Caco-2 (cell line): Measurements from ENCODE around the gene RGS7. TPM values are rescaled to one million over a fixed set of nuclear protein-coding genes. Genes with fewer than 3 reads are reported as not detected.

ENCODE experiments used
- BruUV-seq: library from RNA; stranded (reverse); fragments of 400-500 nt; replicated peaks from 2 replicates; lab custom pipeline; 2021; lab: Mats Ljungman, UMichigan
- CTCF ChIA-PET: fragments of 300-600 bp; sonication (Branson Sonifier 250); formaldehyde crosslinking; loops from one replicate; lab custom pipeline; 2022; ENCODE audit warnings: antibody characterized with exemption; lab: Charles Lee
- POLR2A ChIA-PET: fragments of 300-600 bp; sonication (Branson Sonifier 250); formaldehyde crosslinking; loops from one replicate; lab custom pipeline; 2022; ENCODE audit warnings: antibody characterized with exemption; lab: Charles Lee
- DNase-seq, 2 experiments: peaks; one replicate each; pipeline versions ENCODE4 v3.0.0 to v3.0.0-alpha.2; 2020 to 2022
- H3K27me3 ChIP-seq: replicated peaks from 2 replicates; pipeline ENCODE4 v1.6.0; 2011; ENCODE audit warnings: low read length; ENCODE audit not compliant: control insufficient read depth, insufficient read depth
- H3K36me3 ChIP-seq: 2 replicates; pipeline ENCODE4 v1.5.1; 2011; ENCODE audit warnings: low read length; ENCODE audit not compliant: control insufficient read depth, insufficient read depth
- H3K4me1 ChIP-seq: fragments of 250-450 bp; sonication (Bioruptor Pico); 2 replicates; pipeline ENCODE4 v1.5.1; 2020; ENCODE audit warnings: mild to moderate bottlenecking
- H3K4me3 ChIP-seq: 2 replicates; pipeline ENCODE4 v1.5.1; 2011; ENCODE audit warnings: low read depth, mild to moderate bottlenecking, control low read depth, low read length
- H3K9me3 ChIP-seq: fragments of 250-450 bp; sonication (Bioruptor Pico); 2 replicates; pipeline ENCODE4 v1.5.1; 2020; ENCODE audit warnings: mild to moderate bottlenecking, moderate library complexity
- H3K27ac Mint-ChIP-seq: one replicate; pipeline ENCODE4 v1.8.0; 2022; ENCODE audit warnings: mixed read lengths; ENCODE audit not compliant: unreplicated experiment
- H3K27me3 Mint-ChIP-seq: one replicate; pipeline ENCODE4 v1.8.0; 2022; ENCODE audit warnings: mixed read lengths; ENCODE audit not compliant: insufficient read depth, unreplicated experiment
- H3K36me3 Mint-ChIP-seq: one replicate; pipeline ENCODE4 v1.8.0; 2022; ENCODE audit warnings: mild to moderate bottlenecking, mixed read lengths; ENCODE audit not compliant: insufficient read depth, unreplicated experiment
- H3K4me1 Mint-ChIP-seq: one replicate; pipeline ENCODE4 v1.8.0; 2022; ENCODE audit warnings: low read depth, mixed read lengths; ENCODE audit not compliant: unreplicated experiment
- H3K4me3 Mint-ChIP-seq: one replicate; pipeline ENCODE4 v1.8.0; 2022; ENCODE audit warnings: mild to moderate bottlenecking, moderate library complexity, mixed read lengths; ENCODE audit not compliant: unreplicated experiment
- H3K9me3 Mint-ChIP-seq: one replicate; pipeline ENCODE4 v1.8.0; 2022; ENCODE audit warnings: mixed read lengths; ENCODE audit not compliant: unreplicated experiment
- CTCF ChIP-seq, 2 experiments: fragments of 200-600 bp in 1 of 2; IDR thresholded peaks; 1 replicate in 1 of 2; 2 replicates in 1 of 2; pipeline versions ENCODE4 v1.5.1 to v1.8.0; 2011 to 2022; ENCODE audit warnings: antibody characterized with exemption in 1 of 2, control low read depth in 1 of 2, inconsistent platforms in 1 of 2, low read depth in 1 of 2, low read length in 1 of 2, mild to moderate bottlenecking in 1 of 2, moderate library complexity in 1 of 2; ENCODE audit not compliant: insufficient read depth in 1 of 2, severe bottlenecking in 1 of 2, unreplicated experiment in 1 of 2
- intact Hi-C: fragments of 100-400 bp; cut with micrococcal nuclease; formaldehyde crosslinking; loops from one replicate; pipeline ENCODE4 v1.10.0; 2022; ENCODE audit not compliant: unreplicated experiment
- total RNA-seq: library from RNA; stranded (reverse); gene quantifications from 2 replicates; pipeline ENCODE4 v1.2.3, GENCODE V29; 2022

Gene RGS7
- total RNA-seq, 1 experiment from 2014 or later, result not detected

- Histone ChIP-seq H3K27me3 (no peaks in the 10 kb centered on the region), H3K4me3 (no peak overlapping the region), H3K36me3 (no peaks in the 10 kb centered on the region), H3K9me3 (no peaks in the 10 kb centered on the region; the same call in 1 of the 2 replicates), H3K4me1 (no peaks in the 10 kb centered on the region)
- DNase-seq, result no peak
- H3K27me3 Mint-ChIP-seq, result no peaks in the 10 kb centered on the region
- ChIA-PET POLR2A (no interaction called here), CTCF (no interaction called here)
- intact Hi-C loops, result no loop called here
- BruUV-seq, result no TSS peak
- no peak overlapping the region for H3K27ac Mint-ChIP-seq
- H3K9me3 Mint-ChIP-seq, result no peaks in the 10 kb centered on the region
- no peaks in the 10 kb centered on the region for H3K36me3 Mint-ChIP-seq
- H3K4me3 Mint-ChIP-seq, result no peak overlapping the region
- no peak for TF ChIP-seq CTCF (IDR thresholded peaks at IDR 0.05; ENCODE audit: insufficient read depth in 1 of 2, low read depth in 1 of 2, low read length in 1 of 2, severe bottlenecking in 1 of 2, unreplicated experiment in 1 of 2)
- H3K4me1 Mint-ChIP-seq, result no peaks in the 10 kb centered on the region
These were observed 426.0 kb downstream of the RGS7 start for GRCh38 chr1:240931031-240931430.

DNA sequence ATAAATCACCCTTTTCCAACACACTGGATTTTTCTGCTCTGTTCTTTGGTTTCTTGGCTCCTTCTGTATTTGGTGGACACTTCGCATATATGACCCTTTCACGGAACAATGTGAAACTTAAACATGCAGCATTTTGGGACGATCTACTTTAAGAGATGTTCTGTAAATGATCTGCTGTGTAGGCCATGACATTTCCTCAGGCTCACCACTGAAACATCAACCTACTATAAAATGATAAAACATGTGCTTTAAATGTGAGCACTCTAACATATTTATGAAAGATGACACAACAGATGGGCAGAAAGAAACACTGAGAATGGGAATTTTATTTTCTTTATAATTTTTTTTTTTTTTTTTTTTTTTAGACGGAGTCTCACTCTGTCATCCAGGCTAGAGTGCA lies 428.7 kb downstream of the RGS7 start:
- Mint-ChIP-seq H3K9me3 (no peaks in the 10 kb centered on the region), H3K27me3 (no peaks in the 10 kb centered on the region), H3K36me3 (no peaks in the 10 kb centered on the region), H3K4me3 (no peak overlapping the region), H3K27ac (no peak overlapping the region), H3K4me1 (no peaks in the 10 kb centered on the region)
- Histone ChIP-seq H3K27me3 (no peaks in the 10 kb centered on the region), H3K4me3 (no peak overlapping the region), H3K36me3 (no peaks in the 10 kb centered on the region), H3K4me1 (no peaks in the 10 kb centered on the region), H3K9me3 (no peaks in the 10 kb centered on the region)
- no peak for DNase-seq
- ChIA-PET CTCF (no interaction called here), POLR2A (no interaction called here)
- no TSS peak for BruUV-seq
- TF ChIP-seq CTCF (IDR thresholded peaks at IDR 0.05; ENCODE audit: insufficient read depth in 1 of 2, low read depth in 1 of 2, low read length in 1 of 2, severe bottlenecking in 1 of 2, unreplicated experiment in 1 of 2), result no peak
- intact Hi-C loops, result no loop called here

DNA sequence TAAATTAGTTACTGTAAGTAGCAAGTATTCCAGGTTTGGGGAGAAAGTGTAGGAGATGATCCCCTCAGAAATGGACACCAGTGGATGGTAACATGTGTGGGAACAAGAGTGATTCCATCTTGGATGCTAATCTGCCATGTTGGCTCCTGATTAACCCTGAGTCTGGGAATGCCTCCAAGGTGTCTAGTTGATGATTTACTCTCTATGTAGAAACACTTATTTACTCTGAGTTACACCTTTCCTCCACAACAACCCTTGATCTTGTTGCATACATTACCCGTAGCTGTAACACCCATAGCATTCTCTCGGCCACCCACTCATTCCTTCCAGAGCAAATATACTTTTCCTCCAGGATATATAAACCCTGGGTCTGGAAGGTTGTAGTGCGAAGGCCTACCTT lies 429.2 kb downstream of the RGS7 start:
- intact Hi-C loops, result no loop called here
- H3K9me3 ChIP-seq, result no peaks in the 10 kb centered on the region
- Mint-ChIP-seq H3K4me3 (no peak overlapping the region), H3K9me3 (no peaks in the 10 kb centered on the region), H3K36me3 (no peaks in the 10 kb centered on the region), H3K27ac (no peak overlapping the region), H3K27me3 (no peaks in the 10 kb centered on the region), H3K4me1 (no peaks in the 10 kb centered on the region)
- H3K36me3 ChIP-seq, result no peaks in the 10 kb centered on the region
- H3K27me3 ChIP-seq, result no peaks in the 10 kb centered on the region
- ChIA-PET POLR2A (no interaction called here), CTCF (no interaction called here)
- no TSS peak for BruUV-seq
- TF ChIP-seq CTCF (IDR thresholded peaks at IDR 0.05; ENCODE audit: insufficient read depth in 1 of 2, low read depth in 1 of 2, low read length in 1 of 2, severe bottlenecking in 1 of 2, unreplicated experiment in 1 of 2), result no peak
- no peak overlapping the region for H3K4me3 ChIP-seq
- no peaks in the 10 kb centered on the region for H3K4me1 ChIP-seq
- no peak for DNase-seq
